Adrenal gland (tissue), 12 donors: ENCODE results near the gene AUTS2. TPM values are rescaled to one million over a fixed set of nuclear protein-coding genes. Genes with fewer than 3 reads are reported as not detected.

Experiments used
- DNase-seq, 7 donors: peaks; one replicate each; pipeline ENCODE4 v3.0.0-alpha.2; 2019 to 2020
- H3K27ac ChIP-seq, 5 donors: fragments of 200-600 bp; sonication (generic) in 4 of 5; 1 replicate in 3 of 5; 2 replicates in 2 of 5; pipeline versions ENCODE4 v1.5.1 to v1.8.0; 2016 to 2020; ENCODE audit warnings: mild to moderate bottlenecking in 1 of 5
- H3K27me3 ChIP-seq: fragments of 200-600 bp; 2 replicates; pipeline ENCODE4 v1.8.0; 2021
- H3K36me3 ChIP-seq, 2 donors: fragments of 200-600 bp; replicated peaks in 1 of 2; 1 replicate in 1 of 2; 2 replicates in 1 of 2; pipeline versions ENCODE4 v1.5.1 to v1.8.0; 2018 to 2022
- H3K4me1 ChIP-seq, 2 donors: fragments of 200-600 bp; replicated peaks in 1 of 2; 1 replicate in 1 of 2; 2 replicates in 1 of 2; pipeline versions ENCODE4 v1.5.1 to v1.8.0; 2018 to 2021
- H3K4me3 ChIP-seq, 4 donors: fragments of 200-600 bp; sonication (generic) in 3 of 4; one replicate each; pipeline ENCODE4 v1.5.1; 2016 to 2018
- H3K9me3 ChIP-seq, 3 donors: fragments of 200-600 bp; sonication (generic) in 1 of 3; replicated peaks in 1 of 3; 1 replicate in 2 of 3; 2 replicates in 1 of 3; pipeline versions ENCODE4 v1.5.1 to v1.8.0; 2016 to 2021
- CTCF ChIP-seq, 6 experiments: fragments of 450-650 bp in 4 of 6; fragments of 200-600 bp in 2 of 6; sonication (generic) in 1 of 6; IDR thresholded peaks; 1 replicate in 5 of 6; 2 replicates in 1 of 6; pipeline versions ENCODE4 v1.5.1 to v1.8.0; 2016 to 2021; ENCODE audit warnings: antibody characterized with exemption in 6 of 6, mild to moderate bottlenecking in 2 of 6, moderate library complexity in 1 of 6
- POLR2A ChIP-seq, 2 donors: fragments of 450-650 bp; IDR thresholded peaks; one replicate each; pipeline ENCODE4 v1.6.1; 2017; ENCODE audit warnings: antibody characterized with exemption in 2 of 2, mild to moderate bottlenecking in 2 of 2, moderate library complexity in 1 of 2
- WGBS, 4 donors: extraction: QIAGEN DNeasy Blood & Tissue Kit in 2 of 4; methylation state at CpG; one replicate each; pipeline versions ENCODE4 v1.1.5 to v1.1.7; 2013 to 2017; 5-methylcytosine and 5-hydroxymethylcytosine counted together
- intact Hi-C, 2 donors: fragments of 100-400 bp; cut with DNase I; formaldehyde crosslinking; loops; one replicate each; pipeline versions ENCODE4 v1.14.1 to v1.15.0; 2022 to 2023
- polyA plus RNA-seq, 3 donors: library from polyadenylated mRNA; stranded (reverse); fragments of 200-250 nt in 2 of 3; fragments of 350-450 nt in 1 of 3; fragmentation: Illumina TruSeq in 1 of 3; extraction: RNeasy Lipid Tissue Mini Kit (QIAGEN cat#74804) in 1 of 3; gene quantifications; one replicate each; pipeline ENCODE4 v1.2.3, GENCODE V29; 2013 to 2014
- total RNA-seq, 9 donors: library from RNA; depleted of rRNA in 4 of 9; stranded (reverse); fragments of >200 nt in 4 of 9; fragments of 120-200 nt in 1 of 9; fragmentation: NEBNext Ultra II Directional in 1 of 9; extraction: Animal tissue kit (Norgen Biotek cat#: 25700) in 1 of 9; gene quantifications; one replicate each; pipeline versions ENCODE4 v1.1.0 to v1.2.4, GENCODE V29; 2013 to 2023
- donor health status: healthy with polysubstance abuse.
- donor health status: Bipolar disorder and iron deficiency.
- donor health status: DM: yes; HTN: yes; CAD: no.
- donor health status: DM: no; HTN: no; CAD: no.
- donor health status: DM: no; HTN: no; CAD: no.
- donor health status: DM: yes; HTN: yes; CAD: no.

Gene AUTS2
- total and polyA plus RNA-seq, 12 donors, result 6.4 to 44.0 (median 15.2) TPM

GRCh38 chr7:70505886-70506285, 907.6 kb downstream of the AUTS2 start:
- H3K27me3 ChIP-seq, result no peaks in the 10 kb centered on the region
- no peak for DNase-seq
- TF ChIP-seq POLR2A (IDR thresholded peaks at IDR 0.05), result no peak
- TF ChIP-seq CTCF (IDR thresholded peaks at IDR 0.05), result no peak
- H3K4me1 ChIP-seq, result no peaks in the 10 kb centered on the region
- H3K27ac ChIP-seq, result no peak overlapping the region
- H3K9me3 ChIP-seq, result no peaks in the 10 kb centered on the region
- no peak overlapping the region for H3K4me3 ChIP-seq
- no peaks in the 10 kb centered on the region for H3K36me3 ChIP-seq
- 87 to 95% (median 91%) methylated on average over 7 to 9 of the region's 9 CpGs for WGBS, 4 donors
- intact Hi-C loops, result no loop called here

GRCh38 chr7:70506434-70506833, 908.2 kb downstream of the AUTS2 start:
- Histone ChIP-seq H3K27me3 (no peaks in the 10 kb centered on the region), H3K4me3 (no peak overlapping the region), H3K36me3 (no peaks in the 10 kb centered on the region), H3K27ac (no peak overlapping the region), H3K4me1 (no peaks in the 10 kb centered on the region), H3K9me3 (no peaks in the 10 kb centered on the region)
- no peak for DNase-seq
- TF ChIP-seq POLR2A (IDR thresholded peaks at IDR 0.05), result no peak
- TF ChIP-seq CTCF (IDR thresholded peaks at IDR 0.05), result no peak
- 78 to 87% (median 79%) methylated on average over 7 of the region's 7 CpGs for WGBS, 4 donors
- intact Hi-C loops, result no loop called here

- intact Hi-C loops, result no loop called here
- H3K27ac ChIP-seq, result no peak overlapping the region
- H3K27me3 ChIP-seq, result no peaks in the 10 kb centered on the region
- TF ChIP-seq POLR2A (IDR thresholded peaks at IDR 0.05), result no peak
- TF ChIP-seq CTCF (IDR thresholded peaks at IDR 0.05), result no peak
- DNase-seq, result no peak
- no peaks in the 10 kb centered on the region for H3K4me1 ChIP-seq
- H3K4me3 ChIP-seq, result no peak overlapping the region
- no peaks in the 10 kb centered on the region for H3K36me3 ChIP-seq
- WGBS, 4 donors, result 84 to 89% (median 89%) methylated on average over 6 to 7 of the region's 7 CpGs
- H3K9me3 ChIP-seq, result no peaks in the 10 kb centered on the region
Observed at GRCh38 chr7:70512144-70512543, 913.9 kb downstream of the AUTS2 start.

GRCh38 chr7:70512761-70513160, 914.5 kb downstream of the AUTS2 start:
- no peaks in the 10 kb centered on the region for H3K9me3 ChIP-seq
- no peaks in the 10 kb centered on the region for H3K27me3 ChIP-seq
- no peak for DNase-seq
- TF ChIP-seq POLR2A (IDR thresholded peaks at IDR 0.05) (no peak), CTCF (IDR thresholded peaks at IDR 0.05) (no peak)
- intact Hi-C loops, result no loop called here
- no peak overlapping the region for H3K27ac ChIP-seq
- H3K36me3 ChIP-seq, result no peaks in the 10 kb centered on the region
- no peak overlapping the region for H3K4me3 ChIP-seq
- H3K4me1 ChIP-seq, result no peaks in the 10 kb centered on the region
- WGBS, 4 donors, result 95 to 98% (median 96%) methylated on average over 3 of the region's 3 CpGs
